OCI-LY1 (cell line): ENCODE results near the gene AMBRA1.

Experiments
- CTCF ChIP-seq: fragments of 200-600 bp; sonication (generic), shearing (Covaris generic); IDR thresholded peaks from 2 replicates; pipeline ENCODE4 v1.5.1; 2017; ENCODE audit warnings: mild to moderate bottlenecking, antibody characterized with exemption, low read length, moderate library complexity, mixed read lengths
- EZH2 ChIP-seq: fragments of 200-600 bp; sonication (generic), shearing (Covaris generic); IDR thresholded peaks from 2 replicates; pipeline ENCODE4 v1.8.0; 2017; ENCODE audit warnings: borderline replicate concordance, mixed run types, mild to moderate bottlenecking, antibody characterized with exemption, low read length, moderate library complexity, mixed read lengths

- TF ChIP-seq CTCF (no peak), EZH2 (no peak)
Observed at GRCh38 chr11:46497498-46497897, 96.3 kb downstream of the AMBRA1 start.
